Type B pancreatic cell (in vitro differentiated cells): ENCODE measurements around the gene TLR4. TPM values are rescaled to one million over a fixed set of nuclear protein-coding genes. Genes with fewer than 3 reads are reported as not detected.

ENCODE experiments used
- DNase-seq: peaks from one replicate; pipeline ENCODE4 v3.0.0; 2021; ENCODE audit warnings: mixed read lengths; ENCODE audit not compliant: unreplicated experiment; ENCODE audit errors: extremely low spot score
- H3K27ac Mint-ChIP-seq: 2 replicates; pipeline ENCODE4 v1.8.0; 2021; ENCODE audit warnings: mild to moderate bottlenecking, mixed read lengths
- H3K27me3 Mint-ChIP-seq: 2 replicates; pipeline ENCODE4 v1.8.0; 2021; ENCODE audit warnings: mixed read lengths
- H3K36me3 Mint-ChIP-seq: 2 replicates; pipeline ENCODE4 v1.8.0; 2021; ENCODE audit warnings: mixed read lengths
- H3K4me1 Mint-ChIP-seq: one replicate; pipeline ENCODE4 v1.8.0; 2021; ENCODE audit warnings: mixed read lengths; ENCODE audit not compliant: unreplicated experiment
- H3K4me3 Mint-ChIP-seq: 2 replicates; pipeline ENCODE4 v1.8.0; 2021; ENCODE audit warnings: mild to moderate bottlenecking, mixed read lengths
- H3K9me3 Mint-ChIP-seq: 2 replicates; pipeline ENCODE4 v1.8.0; 2021; ENCODE audit warnings: mixed read lengths
- CTCF ChIP-seq: fragments of 200-600 bp; sonication (generic); conservative IDR thresholded peaks from 2 replicates; pipeline ENCODE4 v1.5.0; 2021; ENCODE audit warnings: antibody characterized with exemption, mild to moderate bottlenecking
- total RNA-seq: library from RNA; stranded (reverse); gene quantifications from 2 replicates; pipeline ENCODE4 v1.2.1, GENCODE V29; 2021; ENCODE audit warnings: low replicate concordance

Gene TLR4
- total RNA-seq, 1 donor from 2014 or later: 2.7 TPM

GRCh38 chr9:117750401-117750800 is 46.2 kb downstream of the TLR4 start:
- H3K27ac Mint-ChIP-seq: no peak overlapping the region
- H3K4me3 Mint-ChIP-seq: no peak overlapping the region
- TF ChIP-seq CTCF: no peak
- DNase-seq: no peak
- H3K36me3 Mint-ChIP-seq: no peaks in the 10 kb centered on the region
- no peaks in the 10 kb centered on the region for H3K9me3 Mint-ChIP-seq
- H3K4me1 Mint-ChIP-seq: no peaks in the 10 kb centered on the region
- H3K27me3 Mint-ChIP-seq: peaks cover 34% of the 10 kb centered on the region

- Mint-ChIP-seq H3K4me3 (no peak overlapping the region), H3K4me1 (no peaks in the 10 kb centered on the region), H3K27ac (no peak overlapping the region), H3K27me3 (peaks cover 31% of the 10 kb centered on the region), H3K9me3 (no peaks in the 10 kb centered on the region), H3K36me3 (no peaks in the 10 kb centered on the region)
- DNase-seq: no peak
- no peak for TF ChIP-seq CTCF
These were observed 48.7 kb downstream of the TLR4 start for GRCh38 chr9:117752894-117753293.

GRCh38 chr9:117757561-117758190 is 53.5 kb downstream of the TLR4 start:
- TF ChIP-seq CTCF: no peak
- Mint-ChIP-seq H3K36me3 (no peaks in the 10 kb centered on the region), H3K9me3 (no peaks in the 10 kb centered on the region), H3K27me3 (peaks cover 31% of the 10 kb centered on the region), H3K27ac (no peak overlapping the region), H3K4me1 (peaks cover 1% of the 10 kb centered on the region), H3K4me3 (no peak overlapping the region)
- no peak for DNase-seq

GRCh38 chr9:117763314-117763713 is 59.1 kb downstream of the TLR4 start:
- H3K4me3 Mint-ChIP-seq: no peak overlapping the region
- peaks cover 13% of the 10 kb centered on the region for H3K4me1 Mint-ChIP-seq
- no peak for DNase-seq

GRCh38 chr9:117768750-117769395 is 64.7 kb downstream of the TLR4 start:
- H3K27ac Mint-ChIP-seq: no peak overlapping the region
- H3K27me3 Mint-ChIP-seq: peaks cover 25% of the 10 kb centered on the region
- DNase-seq: no peak
- no peak for TF ChIP-seq CTCF
- no peaks in the 10 kb centered on the region for H3K4me1 Mint-ChIP-seq
- H3K36me3 Mint-ChIP-seq: no peaks in the 10 kb centered on the region
- H3K4me3 Mint-ChIP-seq: no peak overlapping the region
- peaks cover 6% of the 10 kb centered on the region for H3K9me3 Mint-ChIP-seq

More at GRCh38 chr9:117763314-117763713, 59.1 kb downstream of the TLR4 start:
- TF ChIP-seq CTCF: no peak
- Mint-ChIP-seq H3K27ac (no peak overlapping the region), H3K27me3 (peaks cover 27% of the 10 kb centered on the region), H3K36me3 (no peaks in the 10 kb centered on the region), H3K9me3 (no peaks in the 10 kb centered on the region)
